A673 (cell line): ENCODE results near the gene ALLC. TPM values are rescaled to one million over a fixed set of nuclear protein-coding genes. Genes with fewer than 3 reads are reported as not detected.

Source experiments
- BruUV-seq: library from RNA; stranded (reverse); fragments of 400-500 nt; replicated peaks from 2 replicates; lab custom pipeline; 2021; lab: Mats Ljungman, UMichigan
- CTCF ChIA-PET: fragments of 300-600 bp; sonication (Branson Sonifier 250); formaldehyde crosslinking; loops from one replicate; lab custom pipeline; 2022; ENCODE audit warnings: antibody characterized with exemption; lab: Charles Lee
- POLR2A ChIA-PET: fragments of 300-600 bp; sonication (Branson Sonifier 250); formaldehyde crosslinking; loops from one replicate; lab custom pipeline; 2022; ENCODE audit warnings: antibody characterized with exemption; ENCODE audit not compliant: low non-redundant PET; lab: Charles Lee
- DNase-seq: peaks from one replicate; pipeline ENCODE4 v3.0.0-alpha.2; 2015; ENCODE audit warnings: low spot score
- H3K27ac ChIP-seq: fragments of 200-600 bp; sonication (generic); 2 replicates; pipeline ENCODE4 v1.5.1; 2016; ENCODE audit warnings: mixed run types, low read depth, mild to moderate bottlenecking, mixed read lengths, antibody characterized with exemption, low read length; ENCODE audit not compliant: poor library complexity, severe bottlenecking
- H3K27me3 ChIP-seq: fragments of 200-600 bp; sonication (generic); replicated peaks from 2 replicates; pipeline ENCODE4 v1.6.1; 2017; ENCODE audit warnings: mixed run types, low read depth, mild to moderate bottlenecking, mixed read lengths, antibody characterized with exemption, low read length; ENCODE audit not compliant: insufficient read depth, poor library complexity
- H3K36me3 ChIP-seq: fragments of 200-600 bp; sonication (generic); 2 replicates; pipeline ENCODE4 v1.6.1; 2016; ENCODE audit warnings: mixed run types, mild to moderate bottlenecking, mixed read lengths, antibody characterized with exemption, low read length; ENCODE audit not compliant: insufficient read depth, poor library complexity, severe bottlenecking
- H3K4me1 ChIP-seq: fragments of 200-600 bp; sonication (generic); 2 replicates; pipeline ENCODE4 v1.6.1; 2017; ENCODE audit warnings: mixed run types, mild to moderate bottlenecking, mixed read lengths, antibody characterized with exemption, low read length; ENCODE audit not compliant: insufficient read depth, poor library complexity, severe bottlenecking
- H3K4me3 ChIP-seq: fragments of 200-600 bp; sonication (generic); 2 replicates; pipeline ENCODE4 v1.5.1; 2016; ENCODE audit warnings: low read depth, mixed run types, mild to moderate bottlenecking, mixed read lengths, low read length; ENCODE audit not compliant: poor library complexity, severe bottlenecking
- H3K9me3 ChIP-seq: fragments of 200-600 bp; sonication (generic); 2 replicates; pipeline ENCODE4 v1.6.1; 2016; ENCODE audit warnings: mixed run types, low read depth, mild to moderate bottlenecking, mixed read lengths, antibody characterized with exemption, low read length; ENCODE audit not compliant: poor library complexity, severe bottlenecking
- CTCF ChIP-seq: fragments of 300-800, 200-600 bp; sonication (generic); conservative IDR thresholded peaks from 2 replicates; pipeline ENCODE4 v1.5.1; 2017; ENCODE audit warnings: low read depth, mild to moderate bottlenecking, antibody characterized with exemption, low read length, moderate library complexity, mixed read lengths
- EZH2 ChIP-seq: fragments of 200-600 bp; sonication (generic); IDR thresholded peaks from 2 replicates; pipeline ENCODE4 v1.6.1; 2017; ENCODE audit warnings: borderline replicate concordance, low read depth, mild to moderate bottlenecking, mixed read lengths, antibody characterized with exemption, low read length; ENCODE audit not compliant: poor library complexity, severe bottlenecking
- intact Hi-C: fragments of 100-400 bp; cut with micrococcal nuclease; formaldehyde crosslinking; loops from one replicate; pipeline ENCODE4 v1.10.0; 2022; ENCODE audit not compliant: unreplicated experiment
- total RNA-seq: library from RNA; stranded (reverse); gene quantifications from 2 replicates; pipeline ENCODE4 v1.2.3, GENCODE V29; 2021

Gene ALLC
- total RNA-seq, 1 experiment from 2014 or later, result not detected

- ChIA-PET CTCF (interaction anchor here (0.7 kb wide), 1 partner anchor 13 kb away, joined by 3 read pairs; no protein-coding TSS in a partner anchor), POLR2A (no interaction called here)
- intact Hi-C loops, result no loop called here
- H3K9me3 ChIP-seq, result no peaks in the 10 kb centered on the region
- H3K4me1 ChIP-seq, result no peaks in the 10 kb centered on the region
- H3K27me3 ChIP-seq, result no peaks in the 10 kb centered on the region
- TF ChIP-seq EZH2, result no peak
- no peak for TF ChIP-seq CTCF
- H3K27ac ChIP-seq, result no peak overlapping the region
- no peaks in the 10 kb centered on the region for H3K36me3 ChIP-seq
- no peak for DNase-seq
- BruUV-seq, result no TSS peak
- no peak overlapping the region for H3K4me3 ChIP-seq
These were observed 19.6 kb upstream of the ALLC start for GRCh38 chr2:3638456-3638810.

- no peaks in the 10 kb centered on the region for H3K36me3 ChIP-seq
These were observed 18.9 kb upstream of the ALLC start for GRCh38 chr2:3639015-3639630.

DNA sequence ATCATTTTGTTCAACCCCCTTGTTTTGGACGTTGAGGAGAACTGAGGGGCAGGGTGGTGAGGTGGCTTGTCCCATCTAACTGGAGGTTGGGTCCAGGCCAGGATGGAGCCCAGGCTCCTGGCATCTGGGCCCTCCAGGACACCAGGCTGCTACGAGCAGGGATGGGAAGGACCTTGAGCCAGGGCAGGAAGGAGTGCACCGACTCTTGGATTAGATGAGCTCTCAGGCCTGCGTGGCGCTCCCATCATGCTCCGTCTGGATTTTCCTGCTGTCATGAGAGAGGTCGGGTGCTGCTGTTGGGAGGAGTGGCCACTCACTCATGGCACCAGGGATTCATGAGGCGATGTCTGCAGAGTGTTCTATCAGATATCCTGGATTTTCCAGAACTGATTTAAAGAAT lies 18.3 kb upstream of the ALLC start:
- no peaks in the 10 kb centered on the region for H3K9me3 ChIP-seq
- no peak for DNase-seq
- no peaks in the 10 kb centered on the region for H3K36me3 ChIP-seq
- H3K27me3 ChIP-seq, result no peaks in the 10 kb centered on the region
- no peaks in the 10 kb centered on the region for H3K4me1 ChIP-seq
- no peak overlapping the region for H3K4me3 ChIP-seq
- CTCF ChIA-PET, result no interaction called here
- intact Hi-C loops, result no loop called here
- TF ChIP-seq CTCF, result no peak
- no peak for TF ChIP-seq EZH2
- H3K27ac ChIP-seq, result no peak overlapping the region
- POLR2A ChIA-PET, result no interaction called here
- no TSS peak for BruUV-seq

More at GRCh38 chr2:3639015-3639630, 18.9 kb upstream of the ALLC start:
- Histone ChIP-seq H3K9me3 (no peaks in the 10 kb centered on the region), H3K4me1 (no peaks in the 10 kb centered on the region), H3K27ac (no peak overlapping the region), H3K4me3 (no peak overlapping the region), H3K27me3 (no peaks in the 10 kb centered on the region)
- intact Hi-C loops, result no loop called here
- ChIA-PET CTCF (no interaction called here), POLR2A (no interaction called here)
- no TSS peak for BruUV-seq
- no peak for TF ChIP-seq EZH2
- DNase-seq, result no peak

GRCh38 chr2:3641181-3641580 lies 16.8 kb upstream of the ALLC start:
- BruUV-seq, result no TSS peak
- no peak overlapping the region for H3K4me3 ChIP-seq
- H3K4me1 ChIP-seq, result no peaks in the 10 kb centered on the region
- H3K27ac ChIP-seq, result no peak overlapping the region
- H3K27me3 ChIP-seq, result no peaks in the 10 kb centered on the region
- intact Hi-C loops, result no loop called here
- H3K36me3 ChIP-seq, result no peaks in the 10 kb centered on the region
- ChIA-PET POLR2A (no interaction called here), CTCF (no interaction called here)
- no peak for TF ChIP-seq EZH2
- no peak for TF ChIP-seq CTCF
- H3K9me3 ChIP-seq, result no peaks in the 10 kb centered on the region
- no peak for DNase-seq
